ENCODE data around the gene SLC19A1.

Gene SLC19A1

GRCh38 chr21:45469273-45470086 is 72.8 kb downstream of the SLC19A1 start:
- no peak overlapping the region for H4K8ac ChIP-seq (ENCODE audit: low read depth, low read length)
- no peak overlapping the region for H3K9ac ChIP-seq (ENCODE audit: low read length)
- no peak overlapping the region for H3K4ac ChIP-seq (ENCODE audit: low read depth, low read length)
- no peak overlapping the region for H4K5ac ChIP-seq (ENCODE audit: low read length)
- no peak overlapping the region for H2BK15ac ChIP-seq (replicated peaks; ENCODE audit: low read depth)
- whole genome bisulfite sequencing (ENCODE audit: extremely low coverage, insufficient coverage, low lambda C conversion rate): no CpG with 5 or more reads among the region's 24 CpGs
- H3K79me1 ChIP-seq (ENCODE audit: low read length): peaks cover 18% of the 10 kb centered on the region
- no peak for DNase-seq
- H2BK120ac ChIP-seq (ENCODE audit: low read depth, low read length): no peak overlapping the region
- H2AK5ac ChIP-seq (ENCODE audit: low read length): no peak overlapping the region
- no peaks in the 10 kb centered on the region for H3K36me3 ChIP-seq (ENCODE audit: control insufficient read depth, insufficient read depth, low read length)
- no peak overlapping the region for H3K23ac ChIP-seq (ENCODE audit: low read length)
- no peaks in the 10 kb centered on the region for H3K27me3 ChIP-seq (ENCODE audit: insufficient read depth, low read length, poor library complexity)
- no peak overlapping the region for H3K4me3 ChIP-seq (ENCODE audit: low read length)
- no peak overlapping the region for H3K18ac ChIP-seq (ENCODE audit: low read length)
- H3K4me2 ChIP-seq (ENCODE audit: low read length): no peak overlapping the region
- no peak overlapping the region for H3K27ac ChIP-seq (ENCODE audit: low read depth, low read length)
- no peak overlapping the region for H3K56ac ChIP-seq (ENCODE audit: low read length)
- no peaks in the 10 kb centered on the region for H3K4me1 ChIP-seq (ENCODE audit: control insufficient read depth, low read depth, low read length)
- no peak overlapping the region for H2BK5ac ChIP-seq (ENCODE audit: low read length)
- peaks cover 18% of the 10 kb centered on the region for H3K79me2 ChIP-seq (ENCODE audit: control insufficient read depth, insufficient read depth, low read length)

- Histone ChIP-seq H3K56ac (ENCODE audit: low read length) (no peak overlapping the region), H3K4me2 (ENCODE audit: low read length) (no peak overlapping the region), H2BK5ac (ENCODE audit: low read length) (no peak overlapping the region), H3K4me1 (ENCODE audit: control insufficient read depth, low read depth, low read length) (no peaks in the 10 kb centered on the region), H3K23ac (ENCODE audit: low read length) (no peak overlapping the region), H3K27me3 (ENCODE audit: insufficient read depth, low read length, poor library complexity) (no peaks in the 10 kb centered on the region), H3K18ac (ENCODE audit: low read length) (no peak overlapping the region), H2BK120ac (ENCODE audit: low read depth, low read length) (no peak overlapping the region), H3K4me3 (ENCODE audit: low read length) (no peak overlapping the region), H3K79me1 (ENCODE audit: low read length) (peaks cover 15% of the 10 kb centered on the region), H3K27ac (ENCODE audit: low read depth, low read length) (no peak overlapping the region), H4K8ac (ENCODE audit: low read depth, low read length) (no peak overlapping the region), H3K9ac (ENCODE audit: low read length) (no peak overlapping the region), H3K4ac (ENCODE audit: low read depth, low read length) (no peak overlapping the region), H3K36me3 (ENCODE audit: control insufficient read depth, insufficient read depth, low read length) (no peaks in the 10 kb centered on the region), H4K5ac (ENCODE audit: low read length) (no peak overlapping the region), H2AK5ac (ENCODE audit: low read length) (no peak overlapping the region), H2BK15ac (replicated peaks; ENCODE audit: low read depth) (no peak overlapping the region), H3K79me2 (ENCODE audit: control insufficient read depth, insufficient read depth, low read length) (peaks cover 19% of the 10 kb centered on the region)
- no peak for DNase-seq
- no CpG with 5 or more reads among the region's 14 CpGs for WGBS (ENCODE audit: extremely low coverage, insufficient coverage, low lambda C conversion rate)
Measured at GRCh38 chr21:45468971-45469272, 73.3 kb downstream of the SLC19A1 start.

GRCh38 chr21:45468051-45468970 is 73.9 kb downstream of the SLC19A1 start:
- H3K79me2 ChIP-seq (ENCODE audit: control insufficient read depth, insufficient read depth, low read length): peaks cover 20% of the 10 kb centered on the region
- no peak overlapping the region for H3K18ac ChIP-seq (ENCODE audit: low read length)
- DNase-seq: no peak
- no peaks in the 10 kb centered on the region for H3K4me1 ChIP-seq (ENCODE audit: control insufficient read depth, low read depth, low read length)
- H3K27me3 ChIP-seq (ENCODE audit: insufficient read depth, low read length, poor library complexity): no peaks in the 10 kb centered on the region
- no CpG with 5 or more reads among the region's 45 CpGs for WGBS (ENCODE audit: extremely low coverage, insufficient coverage, low lambda C conversion rate)
- H3K56ac ChIP-seq (ENCODE audit: low read length): no peak overlapping the region
- peaks cover 15% of the 10 kb centered on the region for H3K79me1 ChIP-seq (ENCODE audit: low read length)
- no peak overlapping the region for H2AK5ac ChIP-seq (ENCODE audit: low read length)
- H4K5ac ChIP-seq (ENCODE audit: low read length): no peak overlapping the region
- H4K8ac ChIP-seq (ENCODE audit: low read depth, low read length): no peak overlapping the region
- no peak overlapping the region for H3K23ac ChIP-seq (ENCODE audit: low read length)
- no peak overlapping the region for H2BK5ac ChIP-seq (ENCODE audit: low read length)
- no peak overlapping the region for H3K9ac ChIP-seq (ENCODE audit: low read length)
- no peak overlapping the region for H3K4me2 ChIP-seq (ENCODE audit: low read length)
- no peak overlapping the region for H3K27ac ChIP-seq (ENCODE audit: low read depth, low read length)
- no peak overlapping the region for H3K4me3 ChIP-seq (ENCODE audit: low read length)
- H3K4ac ChIP-seq (ENCODE audit: low read depth, low read length): no peak overlapping the region
- no peaks in the 10 kb centered on the region for H3K36me3 ChIP-seq (ENCODE audit: control insufficient read depth, insufficient read depth, low read length)
- no peak overlapping the region for H2BK15ac ChIP-seq (replicated peaks; ENCODE audit: low read depth)
- no peak overlapping the region for H2BK120ac ChIP-seq (ENCODE audit: low read depth, low read length)

GRCh38 chr21:45467221-45467779 is 74.9 kb downstream of the SLC19A1 start:
- no peak for DNase-seq
- Histone ChIP-seq H2BK120ac (ENCODE audit: low read depth, low read length) (no peak overlapping the region), H3K23ac (ENCODE audit: low read length) (no peak overlapping the region), H3K79me2 (ENCODE audit: control insufficient read depth, insufficient read depth, low read length) (peaks cover 22% of the 10 kb centered on the region), H4K8ac (ENCODE audit: low read depth, low read length) (no peak overlapping the region), H3K4me1 (ENCODE audit: control insufficient read depth, low read depth, low read length) (no peaks in the 10 kb centered on the region), H2BK15ac (replicated peaks; ENCODE audit: low read depth) (no peak overlapping the region), H3K4me3 (ENCODE audit: low read length) (no peak overlapping the region), H3K4ac (ENCODE audit: low read depth, low read length) (no peak overlapping the region), H3K4me2 (ENCODE audit: low read length) (no peak overlapping the region), H3K27me3 (ENCODE audit: insufficient read depth, low read length, poor library complexity) (no peaks in the 10 kb centered on the region), H3K79me1 (ENCODE audit: low read length) (peaks cover 15% of the 10 kb centered on the region), H4K5ac (ENCODE audit: low read length) (no peak overlapping the region), H3K18ac (ENCODE audit: low read length) (no peak overlapping the region), H2BK5ac (ENCODE audit: low read length) (no peak overlapping the region), H3K36me3 (ENCODE audit: control insufficient read depth, insufficient read depth, low read length) (no peaks in the 10 kb centered on the region), H3K56ac (ENCODE audit: low read length) (no peak overlapping the region), H3K9ac (ENCODE audit: low read length) (no peak overlapping the region), H2AK5ac (ENCODE audit: low read length) (no peak overlapping the region), H3K27ac (ENCODE audit: low read depth, low read length) (no peak overlapping the region)
- WGBS (ENCODE audit: extremely low coverage, insufficient coverage, low lambda C conversion rate): no CpG with 5 or more reads among the region's 25 CpGs

GRCh38 chr21:45466330-45467220 is 75.7 kb downstream of the SLC19A1 start:
- H4K8ac ChIP-seq (ENCODE audit: low read depth, low read length): no peak overlapping the region
- WGBS (ENCODE audit: extremely low coverage, insufficient coverage, low lambda C conversion rate): no CpG with 5 or more reads among the region's 30 CpGs
- H3K4ac ChIP-seq (ENCODE audit: low read depth, low read length): no peak overlapping the region
- H3K4me3 ChIP-seq (ENCODE audit: low read length): no peak overlapping the region
- H3K79me2 ChIP-seq (ENCODE audit: control insufficient read depth, insufficient read depth, low read length): peaks cover 22% of the 10 kb centered on the region
- H3K4me2 ChIP-seq (ENCODE audit: low read length): no peak overlapping the region
- H2BK5ac ChIP-seq (ENCODE audit: low read length): no peak overlapping the region
- H3K79me1 ChIP-seq (ENCODE audit: low read length): peaks cover 15% of the 10 kb centered on the region
- H3K9ac ChIP-seq (ENCODE audit: low read length): no peak overlapping the region
- H3K56ac ChIP-seq (ENCODE audit: low read length): no peak overlapping the region
- H2AK5ac ChIP-seq (ENCODE audit: low read length): no peak overlapping the region
- no peak overlapping the region for H2BK120ac ChIP-seq (ENCODE audit: low read depth, low read length)
- no peak overlapping the region for H3K27ac ChIP-seq (ENCODE audit: low read depth, low read length)
- no peaks in the 10 kb centered on the region for H3K4me1 ChIP-seq (ENCODE audit: control insufficient read depth, low read depth, low read length)
- no peak overlapping the region for H3K23ac ChIP-seq (ENCODE audit: low read length)
- H3K27me3 ChIP-seq (ENCODE audit: insufficient read depth, low read length, poor library complexity): no peaks in the 10 kb centered on the region
- H3K18ac ChIP-seq (ENCODE audit: low read length): no peak overlapping the region
- no peak overlapping the region for H4K5ac ChIP-seq (ENCODE audit: low read length)
- no peaks in the 10 kb centered on the region for H3K36me3 ChIP-seq (ENCODE audit: control insufficient read depth, insufficient read depth, low read length)
- no peak overlapping the region for H2BK15ac ChIP-seq (replicated peaks; ENCODE audit: low read depth)
- no peak for DNase-seq
